K562 (cell line): ENCODE measurements around the gene TRMU. TPM values are rescaled to one million over a fixed set of nuclear protein-coding genes. Genes with fewer than 3 reads are reported as not detected.
A peak's percentile ranks its signal among the peaks of the same experiment; 100 is the strongest.

Experiments used
- ARHGAP35 ChIP-seq: fragments of 450-650 bp; IDR thresholded peaks from 2 replicates; pipeline ENCODE4 v1.6.1; 2018; ENCODE audit not compliant: partially characterized antibody
- ATF1 ChIP-seq, 2 experiments: fragments of 450-650 bp in 1 of 2; IDR thresholded peaks; 2 replicates each; pipeline ENCODE4 v1.6.1; 2016; ENCODE audit warnings: missing compliant biosample characterization in 1 of 2, missing genetic modification characterization in 1 of 2
- CEBPZ ChIP-seq: fragments of 150-350 bp; IDR thresholded peaks from 2 replicates; pipeline ENCODE4 v1.6.1; 2014; ENCODE audit warnings: low read depth, mild to moderate bottlenecking, low read length, borderline replicate concordance
- DDX20 ChIP-seq: fragments of 450-650 bp; IDR thresholded peaks from 2 replicates; pipeline ENCODE4 v1.6.1; 2016; ENCODE audit warnings: missing genetic modification characterization, low read depth, mild to moderate bottlenecking, missing compliant biosample characterization, moderate library complexity
- EHMT2 ChIP-seq: fragments of 450-650 bp; IDR thresholded peaks from 2 replicates; pipeline ENCODE4 v1.6.1; 2018; ENCODE audit warnings: antibody characterized with exemption
- FOXJ2 ChIP-seq: fragments of 200-800 bp; sonication (Bioruptor generic); IDR thresholded peaks from 2 replicates; pipeline ENCODE4 v1.6.1; 2016; ENCODE audit warnings: missing genetic modification characterization, missing compliant biosample characterization
- HES1 ChIP-seq: fragments of 450-650 bp; IDR thresholded peaks from 2 replicates; pipeline ENCODE4 v1.6.1; 2016; ENCODE audit warnings: low read depth, mild to moderate bottlenecking, moderate library complexity
- HNRNPL ChIP-seq: fragments of 200-400 bp; formaldehyde crosslinking; IDR thresholded peaks from 2 replicates; pipeline ENCODE4 v1.6.1; 2017; ENCODE audit warnings: low read depth, mild to moderate bottlenecking, low read length
- LARP7 ChIP-seq: fragments of 450-650 bp; IDR thresholded peaks from 2 replicates; pipeline ENCODE4 v1.6.1; 2016
- NFXL1 ChIP-seq: fragments of 450-650 bp; formaldehyde crosslinking; IDR thresholded peaks from 2 replicates; pipeline ENCODE4 v1.4.0; 2021; ENCODE audit warnings: mild to moderate bottlenecking
- SMARCB1 ChIP-seq: IDR thresholded peaks from 2 replicates; pipeline ENCODE4 v1.6.1; 2011; ENCODE audit warnings: improper control_type of control experiment, low read depth; ENCODE audit not compliant: insufficient read length
- ZNF318 ChIP-seq, 2 experiments: fragments of 450-650 bp; IDR thresholded peaks; 2 replicates each; pipeline ENCODE4 v1.6.1; 2016; ENCODE audit warnings: mild to moderate bottlenecking in 2 of 2, borderline replicate concordance in 1 of 2, low read depth in 1 of 2, moderate library complexity in 1 of 2
- ZSCAN32 ChIP-seq: fragments of 450-650 bp; formaldehyde crosslinking; IDR thresholded peaks from 2 replicates; pipeline ENCODE4 v1.4.0; 2020; ENCODE audit warnings: mild to moderate bottlenecking, moderate library complexity
- polyA plus RNA-seq, 8 experiments: library from polyadenylated mRNA; depleted of rRNA in 4 of 8; stranded (reverse) in 5 of 8; unstranded in 3 of 8; fragments of >200 nt; fragmentation: Nextera tagmentation in 2 of 8; fragmentation: Illumina TruSeq in 1 of 8; extraction: Ambion mirVana in 2 of 8; extraction: Trizol in 1 of 8; gene quantifications; 2 replicates each; pipeline versions ENCODE4 v1.2.1 to v1.2.3, GENCODE V29; 2011 to 2014; ENCODE audit warnings: inconsistent platforms in 1 of 8, missing spikeins in 1 of 8
- total RNA-seq, 7 experiments: library from RNA; depleted of rRNA in 6 of 7; stranded (reverse); fragments of >200 nt in 6 of 7; fragmentation: Illumina TruSeq in 2 of 7; extraction: Trizol in 2 of 7; gene quantifications; 2 replicates each; pipeline versions ENCODE4 v1.2.1 to v1.2.3, GENCODE V29; 2011 to 2021; ENCODE audit warnings: low replicate concordance in 1 of 7

TRMU gene
- total and polyA plus RNA-seq, 9 of the 15 experiments (the other 6 are each of a cell fraction or from before 2014, with no cell fraction given), result 2.3 to 49.9 (median 35.3) TPM

- TF ChIP-seq CEBPZ, result no peak
- TF ChIP-seq DDX20, result no peak
- TF ChIP-seq ATF1 (CRISPR knock-in tag; IDR thresholded peaks at IDR 0.05), result no peak
- TF ChIP-seq ATF1 (tag; IDR thresholded peaks at IDR 0.05), result peak; percentile 67
- no peak for TF ChIP-seq FOXJ2 (tag)
- TF ChIP-seq ARHGAP35, result no peak
- no peak for TF ChIP-seq LARP7
- no peak for TF ChIP-seq SMARCB1
- TF ChIP-seq HNRNPL, result no peak
- no peak for TF ChIP-seq NFXL1
- TF ChIP-seq HES1, result no peak
- TF ChIP-seq EHMT2, result no peak
- TF ChIP-seq ZNF318 (IDR thresholded peaks at IDR 0.05; ENCODE audit: borderline replicate concordance in 1 of 2, low read depth in 1 of 2), result no peak
- no peak for TF ChIP-seq ZSCAN32 (CRISPR knock-in tag)
Measured at GRCh38 chr22:46296257-46297150, 39.0 kb upstream of the TRMU start, which contains the start of gene GTSE1 (continued).
